Smooth muscle cell (in vitro differentiated cells): ENCODE data around the gene FBXO17. TPM values are rescaled to one million over a fixed set of nuclear protein-coding genes. Genes with fewer than 3 reads are reported as not detected.

Source experiments
- DNase-seq: peaks from one replicate; lab custom pipeline; 2025; ENCODE audit not compliant: unreplicated experiment; lab: John Stamatoyannopoulos, UW
- H2AFZ ChIP-seq: fragments of 200-600 bp; sonication (generic); 2 replicates; pipeline ENCODE4 v1.6.0; 2016; ENCODE audit warnings: antibody characterized with exemption, low read depth, mild to moderate bottlenecking
- H3F3A ChIP-seq: fragments of 200-600 bp; sonication (generic); 2 replicates; pipeline ENCODE4 v1.6.0; 2017; ENCODE audit warnings: antibody characterized with exemption, low read depth
- H3K27ac ChIP-seq: fragments of 200-600 bp; sonication (generic); 2 replicates; pipeline ENCODE4 v1.5.1; 2016; ENCODE audit warnings: low read depth, mild to moderate bottlenecking
- H3K27me3 ChIP-seq: fragments of 200-600 bp; sonication (generic); 2 replicates; pipeline ENCODE4 v1.6.1; 2016; ENCODE audit warnings: low read depth, mild to moderate bottlenecking
- H3K36me3 ChIP-seq: fragments of 200-600 bp; sonication (generic); 2 replicates; pipeline ENCODE4 v1.5.1; 2016; ENCODE audit warnings: low read depth
- H3K4me1 ChIP-seq: fragments of 200-600 bp; sonication (generic); 2 replicates; pipeline ENCODE4 v1.5.1; 2016; ENCODE audit warnings: low read depth
- H3K4me2 ChIP-seq: fragments of 200-600 bp; sonication (generic); 2 replicates; pipeline ENCODE4 v1.6.0; 2016; ENCODE audit warnings: mild to moderate bottlenecking
- H3K4me3 ChIP-seq: fragments of 200-600 bp; sonication (generic); 2 replicates; pipeline ENCODE4 v1.5.1; 2016; ENCODE audit warnings: mild to moderate bottlenecking
- H3K79me2 ChIP-seq: fragments of 200-600 bp; sonication (generic); 2 replicates; pipeline ENCODE4 v1.6.0; 2016; ENCODE audit warnings: low read depth, mild to moderate bottlenecking
- H3K9ac ChIP-seq: fragments of 200-600 bp; sonication (generic); 2 replicates; pipeline ENCODE4 v1.6.0; 2016; ENCODE audit warnings: low read depth
- H3K9me3 ChIP-seq: fragments of 200-600 bp; sonication (generic); replicated peaks from 2 replicates; pipeline ENCODE4 v1.5.1; 2016; ENCODE audit warnings: low read depth
- H4K20me1 ChIP-seq: fragments of 200-600 bp; sonication (generic); 2 replicates; pipeline ENCODE4 v1.6.0; 2016; ENCODE audit warnings: low read depth
- CTCF ChIP-seq: fragments of 200-600 bp; sonication (generic); IDR thresholded peaks from 2 replicates; pipeline ENCODE4 v1.5.1; 2017; ENCODE audit warnings: borderline replicate concordance, mild to moderate bottlenecking, antibody characterized with exemption; ENCODE audit not compliant: insufficient read depth, poor library complexity, severe bottlenecking
- WGBS: methylation state at CpG from one replicate; pipeline ENCODE4 v1.1.7; 2016; ENCODE audit warnings: low lambda C conversion rate; 5-methylcytosine and 5-hydroxymethylcytosine counted together
- polyA plus RNA-seq: library from polyadenylated mRNA; unstranded; fragments of >200 nt; fragmentation: Nextera tagmentation; extraction: Ambion mirVana; gene quantifications from 2 replicates; pipeline ENCODE4 v1.2.1, GENCODE V29; 2016
- total RNA-seq: library from RNA; depleted of rRNA; stranded (reverse); fragments of >200 nt; gene quantifications from 2 replicates; pipeline ENCODE4 v1.2.3, GENCODE V29; 2014

FBXO17 gene
- total and polyA plus RNA-seq, 2 experiments from 2014 or later: 8.2 to 17.9 TPM

DNA sequence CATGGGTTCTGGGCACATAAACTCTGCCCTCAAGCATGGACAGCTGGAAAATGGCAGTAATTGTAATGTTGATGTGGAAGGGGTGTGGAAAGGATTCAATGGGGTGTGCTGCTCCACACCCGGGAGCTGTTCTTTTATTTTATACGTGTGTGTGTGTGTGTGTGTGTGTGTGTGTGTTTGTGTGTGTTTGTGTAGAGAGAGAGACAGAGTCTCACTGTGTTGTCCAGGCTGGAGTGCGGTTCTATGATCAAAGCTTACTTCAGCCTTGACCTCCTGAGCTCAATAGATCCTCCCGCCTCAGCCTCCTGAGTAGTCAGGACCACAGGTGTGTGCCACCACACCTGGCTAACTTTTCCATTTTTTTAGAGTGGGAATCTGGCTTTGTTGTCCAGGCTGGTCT lies 42.0 kb downstream of the FBXO17 start:
- H3K27me3 ChIP-seq: no peaks in the 10 kb centered on the region
- 100% methylated on average over 4 of the region's 4 CpGs for WGBS
- DNase-seq: no peak
- no peak for TF ChIP-seq CTCF
- H2AFZ ChIP-seq: no peak overlapping the region
- H4K20me1 ChIP-seq: no peaks in the 10 kb centered on the region
- H3K4me2 ChIP-seq: no peak overlapping the region
- H3K36me3 ChIP-seq: no peaks in the 10 kb centered on the region
- H3K27ac ChIP-seq: no peak overlapping the region
- no peak overlapping the region for H3K4me3 ChIP-seq
- peaks cover 27% of the 10 kb centered on the region for H3K79me2 ChIP-seq
- H3K9ac ChIP-seq: no peak overlapping the region
- no peaks in the 10 kb centered on the region for H3F3A ChIP-seq
- H3K9me3 ChIP-seq: no peaks in the 10 kb centered on the region
- H3K4me1 ChIP-seq: peaks cover 4% of the 10 kb centered on the region

- no peak for DNase-seq
- Histone ChIP-seq H3K4me1 (peaks cover 4% of the 10 kb centered on the region), H3K27me3 (no peaks in the 10 kb centered on the region), H2AFZ (no peak overlapping the region), H3K9ac (no peak overlapping the region), H4K20me1 (no peaks in the 10 kb centered on the region), H3K36me3 (no peaks in the 10 kb centered on the region), H3F3A (no peaks in the 10 kb centered on the region), H3K9me3 (no peaks in the 10 kb centered on the region), H3K4me3 (no peak overlapping the region), H3K27ac (no peak overlapping the region), H3K79me2 (peaks cover 30% of the 10 kb centered on the region), H3K4me2 (no peak overlapping the region)
- peak; percentile 25 for TF ChIP-seq CTCF
- 97% methylated on average over 29 of the region's 29 CpGs for WGBS
Observed at GRCh38 chr19:38932425-38933179, 42.9 kb downstream of the FBXO17 start.

DNA sequence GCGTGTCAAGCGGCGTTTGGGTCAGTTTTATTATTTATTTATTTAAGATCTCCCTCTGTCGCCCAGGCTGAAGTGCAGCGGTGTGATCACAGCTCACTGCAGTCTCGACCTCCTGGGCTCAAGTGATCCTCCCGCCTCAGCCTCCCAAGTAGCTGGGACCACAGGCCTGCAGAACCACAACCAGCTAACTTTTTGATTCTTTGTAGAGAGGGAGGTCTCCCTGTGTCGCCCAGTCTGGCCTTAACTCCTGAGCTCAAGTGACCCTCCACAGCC lies 44.1 kb downstream of the FBXO17 start:
- H3K36me3 ChIP-seq: no peaks in the 10 kb centered on the region
- peak overlapping the region; percentile 89 for H3K4me3 ChIP-seq
- H4K20me1 ChIP-seq: no peaks in the 10 kb centered on the region
- no peak for DNase-seq
- no peaks in the 10 kb centered on the region for H3K9me3 ChIP-seq
- no peaks in the 10 kb centered on the region for H3K27me3 ChIP-seq
- no peak for TF ChIP-seq CTCF
- peak overlapping the region; percentile 95 for H3K9ac ChIP-seq
- peaks cover 30% of the 10 kb centered on the region for H3K79me2 ChIP-seq
- WGBS: 33% methylated on average over 8 of the region's 8 CpGs
- H3K27ac ChIP-seq: peak overlapping the region; percentile 91
- peaks cover 4% of the 10 kb centered on the region for H3K4me1 ChIP-seq
- H2AFZ ChIP-seq: no peak overlapping the region
- H3K4me2 ChIP-seq: peak overlapping the region; percentile 88
- H3F3A ChIP-seq: no peaks in the 10 kb centered on the region
